ENCODE results near the gene KLHL21.

GRCh38 chr1:6585841-6586240, 16.8 kb downstream of the KLHL21 start:
- TF ChIP-seq CTCF (IDR thresholded peaks at IDR 0.05) (no peak), POLR2AphosphoS5 (IDR thresholded peaks at IDR 0.05) (no peak)
